GM20000 (cell line): Measurements from ENCODE around the gene PRSS38.

ENCODE experiments used
- DNase-seq: peaks from one replicate; pipeline ENCODE4 v3.0.0; 2012; ENCODE audit warnings: low spot score
- CTCF ChIP-seq: IDR thresholded peaks from 2 replicates; pipeline ENCODE4 v1.5.1; 2012; ENCODE audit warnings: mild to moderate bottlenecking, control low read depth; ENCODE audit errors: extremely low read depth, missing control alignments

The PRSS38 gene

GRCh38 chr1:227808566-227808965 lies 6.9 kb upstream of the PRSS38 start:
- no peak for TF ChIP-seq CTCF
- DNase-seq: no peak

GRCh38 chr1:227809026-227809425 lies 6.4 kb upstream of the PRSS38 start:
- DNase-seq: no peak
- no peak for TF ChIP-seq CTCF

- TF ChIP-seq CTCF: no peak
- DNase-seq: no peak
Measured at GRCh38 chr1:227813962-227814361, 1.5 kb upstream of the PRSS38 start.

GRCh38 chr1:227816750-227817446 lies 1.4 kb downstream of the PRSS38 start:
- no peak for DNase-seq
- TF ChIP-seq CTCF: no peak

- no peak for DNase-seq
Measured at GRCh38 chr1:227823537-227823936, 8.1 kb downstream of the PRSS38 start.

GRCh38 chr1:227824204-227824603 lies 8.7 kb downstream of the PRSS38 start:
- no peak for TF ChIP-seq CTCF
- no peak for DNase-seq

More at GRCh38 chr1:227823537-227823936, 8.1 kb downstream of the PRSS38 start:
- no peak for TF ChIP-seq CTCF

- DNase-seq: no peak
- TF ChIP-seq CTCF: no peak
Measured at GRCh38 chr1:227828786-227829185, 13.3 kb downstream of the PRSS38 start.
